HCT116 (cell line): ENCODE data around the gene CEP112. TPM values are rescaled to one million over a fixed set of nuclear protein-coding genes. Genes with fewer than 3 reads are reported as not detected.

Source experiments
- ATAC-seq: fragments of 200-7000 bp; cut with Tn5 transposase; 2 replicates; pipeline ENCODE4 v1.9.1; 2020; ENCODE audit warnings: mild to moderate bottlenecking, moderate library complexity
- BruUV-seq: library from RNA; stranded (reverse); fragments of 400-500 nt; replicated peaks from 2 replicates; lab custom pipeline; 2021; lab: Mats Ljungman, UMichigan
- CTCF ChIA-PET: fragments of 300-600 bp; sonication (Branson Sonifier 250); formaldehyde crosslinking; loops from one replicate; lab custom pipeline; 2021; ENCODE audit warnings: antibody characterized with exemption; lab: Charles Lee
- POLR2A ChIA-PET: fragments of 300-600, 350-600 bp; sonication (Branson Sonifier 250); formaldehyde crosslinking; loops from one replicate; lab custom pipeline; 2021; ENCODE audit warnings: antibody characterized with exemption; lab: Charles Lee
- RAD21 ChIA-PET, 2 experiments: fragments of 300-600 bp; sonication (Branson Sonifier 250); formaldehyde crosslinking; loops; one replicate each; lab custom pipeline; 2023; ENCODE audit warnings: low total read pairs in 2 of 2; ENCODE audit not compliant: uncharacterized antibody in 2 of 2, unreplicated experiment in 2 of 2, low non-redundant PET in 1 of 2; lab: Charles Lee
- DNase-seq: peaks from one replicate; pipeline ENCODE4 v3.0.0-alpha.2; 2010; ENCODE audit warnings: low read depth, low spot score
- H2AFZ ChIP-seq: fragments of 200-600 bp; shearing (Covaris generic), sonication (generic); 2 replicates; pipeline ENCODE4 v1.6.1; 2017; ENCODE audit warnings: low read depth, mixed run types, mixed read lengths, antibody characterized with exemption, low read length; ENCODE audit not compliant: poor library complexity, severe bottlenecking
- H3K27ac ChIP-seq: 2 replicates; pipeline ENCODE4 v1.5.1; 2012; ENCODE audit warnings: low read depth, low read length
- H3K27me3 ChIP-seq: fragments of 200-600 bp; sonication (generic); 2 replicates; pipeline ENCODE4 v1.6.1; 2016; ENCODE audit warnings: mixed run types, low read length, mixed read lengths; ENCODE audit not compliant: insufficient read depth
- H3K36me3 ChIP-seq, 2 experiments: fragments of 200-500 bp in 1 of 2; fragments of 200-600 bp in 1 of 2; sonication (Bioruptor generic) in 1 of 2; sonication (generic) in 1 of 2; 2 replicates each; pipeline versions ENCODE4 v1.5.1 to v1.6.1; 2014 to 2016; ENCODE audit warnings: low read length in 2 of 2, inconsistent platforms in 1 of 2, mixed read lengths in 1 of 2, mixed run types in 1 of 2; ENCODE audit not compliant: insufficient read depth in 2 of 2, control insufficient read depth in 1 of 2
- H3K4me1 ChIP-seq, 2 experiments: fragments of 200-600 bp in 1 of 2; sonication (generic) in 1 of 2; 2 replicates each; pipeline versions ENCODE4 v1.5.1 to v1.6.1; 2012 to 2017; ENCODE audit warnings: low read length in 2 of 2, inconsistent platforms in 1 of 2, mild to moderate bottlenecking in 1 of 2, mixed read lengths in 1 of 2, mixed run types in 1 of 2, moderate library complexity in 1 of 2; ENCODE audit not compliant: insufficient read depth in 2 of 2, control insufficient read depth in 1 of 2
- H3K4me2 ChIP-seq: fragments of 200-600 bp; sonication (generic); 2 replicates; pipeline ENCODE4 v1.6.1; 2017; ENCODE audit warnings: mixed run types, low read length, mixed read lengths
- H3K4me3 ChIP-seq, 2 experiments: fragments of 200-600 bp in 1 of 2; sonication (generic) in 1 of 2; replicated peaks in 1 of 2; 2 replicates each; pipeline ENCODE4 v1.5.1; 2011 to 2016; ENCODE audit warnings: low read length in 2 of 2, control low read depth in 1 of 2, low read depth in 1 of 2, mild to moderate bottlenecking in 1 of 2, mixed read lengths in 1 of 2, mixed run types in 1 of 2
- H3K79me2 ChIP-seq: fragments of 200-600 bp; sonication (generic); 2 replicates; pipeline ENCODE4 v1.6.1; 2017; ENCODE audit warnings: mild to moderate bottlenecking, mixed run types, low read length, moderate library complexity, mixed read lengths; ENCODE audit not compliant: insufficient read depth
- H3K9ac ChIP-seq: fragments of 200-600 bp; sonication (generic); 2 replicates; pipeline ENCODE4 v1.6.1; 2016; ENCODE audit warnings: low read length, mixed read lengths
- H3K9me2 ChIP-seq: fragments of 200-600 bp; sonication (generic), shearing (Covaris generic); 2 replicates; pipeline ENCODE4 v1.6.1; 2017; ENCODE audit warnings: mixed run types, mild to moderate bottlenecking, moderate library complexity; ENCODE audit not compliant: insufficient read depth
- H3K9me3 ChIP-seq, 2 experiments: fragments of 200-500 bp in 1 of 2; fragments of 200-600 bp in 1 of 2; sonication (Bioruptor generic) in 1 of 2; sonication (generic) in 1 of 2; 2 replicates each; pipeline ENCODE4 v1.6.1; 2014 to 2017; ENCODE audit warnings: low read length in 2 of 2, mixed read lengths in 2 of 2, inconsistent platforms in 1 of 2, low read depth in 1 of 2, mild to moderate bottlenecking in 1 of 2, mixed run types in 1 of 2, moderate library complexity in 1 of 2; ENCODE audit not compliant: control insufficient read depth in 1 of 2, insufficient read depth in 1 of 2
- H4K20me1 ChIP-seq: fragments of 200-600 bp; sonication (generic), shearing (Covaris generic); 2 replicates; pipeline ENCODE4 v1.6.1; 2017; ENCODE audit warnings: mixed run types, mild to moderate bottlenecking, moderate library complexity; ENCODE audit not compliant: insufficient read depth
- CEBPB ChIP-seq: IDR thresholded peaks from 2 replicates; pipeline ENCODE4 v1.6.1; 2012; ENCODE audit warnings: low read depth
- FOSL1 ChIP-seq: IDR thresholded peaks from 2 replicates; pipeline ENCODE4 v1.6.1; 2012; ENCODE audit warnings: low read depth
- POLR2A ChIP-seq: IDR thresholded peaks from 2 replicates; pipeline ENCODE4 v1.7.0; 2011; ENCODE audit warnings: borderline replicate concordance; ENCODE audit not compliant: insufficient read depth, insufficient read length; ENCODE audit errors: extremely low read depth
- REST ChIP-seq: IDR thresholded peaks from 2 replicates; pipeline ENCODE4 v1.6.1; 2012; ENCODE audit warnings: low read depth
- SRF ChIP-seq: IDR thresholded peaks from 2 replicates; pipeline ENCODE4 v1.6.1; 2012; ENCODE audit warnings: low read depth
- intact Hi-C: fragments of 100-400 bp; cut with micrococcal nuclease; formaldehyde crosslinking; loops from 2 replicates; pipeline ENCODE4 v1.10.0; 2022
- total RNA-seq: library from RNA; stranded (reverse); gene quantifications from one replicate; pipeline ENCODE4 v1.2.1, GENCODE V29; 2021; ENCODE audit not compliant: unreplicated experiment

CEP112 gene
- total RNA-seq, 1 experiment from 2014 or later: 10.9 TPM

- H3K36me3 ChIP-seq: no peaks in the 10 kb centered on the region
- no peaks in the 10 kb centered on the region for H3K9me3 ChIP-seq
- H3K27ac ChIP-seq: no peak overlapping the region
- no peak overlapping the region for H3K4me2 ChIP-seq
- CTCF ChIA-PET: no interaction called here
- no peaks in the 10 kb centered on the region for H3K27me3 ChIP-seq
- intact Hi-C loops: no loop called here
- POLR2A ChIA-PET: no interaction called here
- H3K9ac ChIP-seq: no peak overlapping the region
- no peaks in the 10 kb centered on the region for H3K79me2 ChIP-seq
- ATAC-seq (no peak), DNase-seq (no peak)
- H4K20me1 ChIP-seq: no peaks in the 10 kb centered on the region
- no peak for TF ChIP-seq SRF
- RAD21 ChIA-PET: no interaction called here
- H2AFZ ChIP-seq: no peak overlapping the region
- H3K4me3 ChIP-seq: no peak overlapping the region
- BruUV-seq: no TSS peak
- H3K9me2 ChIP-seq: no peaks in the 10 kb centered on the region
- no peaks in the 10 kb centered on the region for H3K4me1 ChIP-seq
Observed at GRCh38 chr17:65902831-65903522, 289.0 kb downstream of the CEP112 start.

DNA sequence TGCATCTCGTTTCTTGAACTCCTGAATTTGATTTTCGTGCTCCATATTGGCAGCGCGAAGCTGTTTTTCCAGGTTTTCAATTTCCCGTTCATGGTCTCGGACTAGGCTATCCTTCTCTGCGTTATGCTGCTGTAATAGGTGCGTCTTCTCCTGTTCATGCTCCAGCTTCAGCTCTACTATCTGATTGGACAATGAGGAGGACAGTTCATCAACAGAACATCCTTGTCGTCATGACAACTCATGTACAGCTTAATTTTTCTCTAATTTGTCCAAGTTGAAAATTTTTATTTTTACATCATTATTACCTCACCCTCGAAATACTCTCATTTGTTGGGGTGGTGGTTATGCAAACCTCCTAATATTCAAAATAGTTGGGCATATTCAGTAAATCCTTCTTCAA is 289.8 kb downstream of the CEP112 start:
- Histone ChIP-seq H3K4me2 (no peak overlapping the region), H3K36me3 (no peaks in the 10 kb centered on the region), H3K9ac (no peak overlapping the region), H3K4me1 (no peaks in the 10 kb centered on the region), H4K20me1 (no peaks in the 10 kb centered on the region), H3K9me3 (no peaks in the 10 kb centered on the region), H3K79me2 (no peaks in the 10 kb centered on the region), H2AFZ (no peak overlapping the region), H3K27me3 (no peaks in the 10 kb centered on the region), H3K27ac (no peak overlapping the region), H3K9me2 (no peaks in the 10 kb centered on the region), H3K4me3 (no peak overlapping the region)
- no TSS peak for BruUV-seq
- DNase-seq (no peak), ATAC-seq (no peak)
- RAD21 ChIA-PET: no interaction called here
- POLR2A ChIA-PET: no interaction called here
- intact Hi-C loops: no loop called here
- CTCF ChIA-PET: no interaction called here
- TF ChIP-seq CEBPB: no peak
- TF ChIP-seq POLR2A: no peak
- no peak for TF ChIP-seq REST
- TF ChIP-seq FOSL1: no peak
